HG03280 (cell line): ENCODE measurements around the gene SORCS2.

Experiments used
- ATAC-seq: cut with Tn5 transposase; IDR thresholded peaks from one replicate; pipeline ENCODE4 v1.9.1; 2021; ENCODE audit warnings: mild to moderate bottlenecking, moderate library complexity; ENCODE audit not compliant: unreplicated experiment

Gene SORCS2

DNA sequence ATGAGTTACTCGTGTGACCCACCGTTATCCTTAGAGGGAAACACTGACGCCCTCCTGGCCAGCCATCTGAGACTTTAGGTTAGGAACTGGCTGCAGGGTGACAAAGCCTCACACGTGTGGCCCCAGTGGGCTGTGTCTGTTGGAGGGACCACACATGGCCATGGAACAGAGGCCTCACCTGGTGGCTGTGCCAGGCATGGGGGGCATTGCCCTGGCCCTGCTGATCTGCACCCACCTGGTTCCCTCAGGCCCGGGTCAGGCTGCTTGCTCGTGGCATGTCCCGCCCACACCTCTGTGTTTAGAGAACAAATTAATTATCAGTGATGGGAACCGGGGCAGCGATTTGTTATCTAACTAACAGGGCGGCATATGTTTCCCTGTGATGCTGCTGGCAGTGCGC, 343.3 kb downstream of the SORCS2 start:
- ATAC-seq, result no peak

DNA sequence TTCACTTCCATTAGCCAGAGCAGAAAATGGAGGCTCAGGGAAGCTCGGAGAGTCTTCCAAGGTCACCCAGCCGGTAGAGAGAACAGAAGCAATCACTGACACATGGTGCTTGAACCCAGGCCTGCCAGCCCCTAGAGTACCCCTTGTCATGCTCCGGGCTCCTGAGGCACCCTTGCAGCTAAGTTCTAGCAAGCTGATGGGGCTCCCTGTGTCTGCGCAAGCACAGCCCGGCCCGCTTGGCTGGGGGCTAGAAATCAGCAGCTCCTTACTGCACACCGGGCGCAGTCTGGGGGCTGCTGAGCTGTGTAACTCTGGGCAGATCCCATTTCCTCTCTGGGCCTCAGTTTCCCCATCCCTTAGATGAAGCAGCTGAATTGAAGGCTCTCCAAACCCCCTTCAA, 344.5 kb downstream of the SORCS2 start:
- ATAC-seq, result no peak

DNA sequence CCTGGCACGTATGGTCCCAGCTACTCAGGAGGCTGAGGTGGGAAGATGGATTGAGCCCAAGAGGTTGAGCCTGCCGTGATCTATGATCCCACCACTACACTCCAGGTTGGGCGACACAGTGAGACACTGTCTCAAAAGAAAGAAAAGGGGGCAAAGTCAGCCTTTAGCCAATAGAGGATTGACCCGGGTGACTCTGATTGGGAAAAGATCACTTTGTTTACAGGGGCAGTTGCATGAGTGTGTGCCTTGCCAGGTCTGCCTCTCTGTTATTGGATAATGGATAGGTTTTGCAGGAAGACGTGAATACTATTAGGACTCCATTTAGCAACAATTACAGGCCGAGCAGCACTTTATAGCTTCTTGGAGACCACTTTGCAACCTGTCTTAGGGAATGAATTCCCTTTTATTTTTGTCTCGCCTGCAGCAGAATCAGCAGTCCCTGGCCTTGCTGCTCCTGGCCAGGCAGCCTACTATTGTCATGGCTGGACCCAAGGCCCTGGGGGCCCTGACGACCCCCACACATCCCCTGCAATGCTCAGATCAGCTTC, 345.6 kb downstream of the SORCS2 start:
- ATAC-seq, result no peak

DNA sequence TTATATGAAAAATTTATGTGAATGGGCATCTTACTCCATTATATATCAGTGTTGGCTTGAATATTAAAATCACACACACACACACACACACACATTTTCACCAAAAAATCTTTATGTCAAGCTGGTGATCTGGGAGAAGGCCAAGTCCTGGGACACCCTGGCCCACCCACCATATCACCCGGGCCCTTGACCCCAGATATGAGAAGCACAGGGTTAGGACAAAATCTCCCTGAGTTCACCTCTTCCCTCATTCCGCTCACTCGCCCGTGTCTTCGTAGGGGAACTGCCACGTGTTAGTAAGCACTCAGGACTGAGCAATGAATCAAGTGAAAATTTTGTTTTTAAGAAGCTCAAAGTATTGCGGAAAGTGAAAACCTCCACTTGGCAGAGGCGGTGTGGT, 346.2 kb downstream of the SORCS2 start:
- no peak for ATAC-seq

DNA sequence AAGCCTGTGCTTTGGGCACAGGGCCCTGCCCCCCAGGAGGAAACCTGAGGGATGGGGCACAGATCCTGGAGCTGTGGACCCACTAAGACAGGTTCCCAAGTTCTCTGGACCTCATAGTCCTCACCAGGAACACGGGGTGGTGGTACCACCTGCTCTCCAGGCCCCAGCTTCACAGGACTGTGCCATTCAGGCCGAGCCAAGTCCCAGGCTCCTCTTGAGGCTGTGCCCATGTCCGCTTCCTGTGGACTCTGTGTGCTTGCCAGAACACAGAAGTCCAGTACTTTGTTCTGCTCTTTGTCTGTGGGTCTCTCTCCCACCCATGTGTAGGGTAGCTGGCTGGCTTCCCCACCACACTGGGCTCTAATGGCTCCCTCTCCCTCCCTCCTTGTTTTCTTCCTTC, 346.8 kb downstream of the SORCS2 start:
- no peak for ATAC-seq

DNA sequence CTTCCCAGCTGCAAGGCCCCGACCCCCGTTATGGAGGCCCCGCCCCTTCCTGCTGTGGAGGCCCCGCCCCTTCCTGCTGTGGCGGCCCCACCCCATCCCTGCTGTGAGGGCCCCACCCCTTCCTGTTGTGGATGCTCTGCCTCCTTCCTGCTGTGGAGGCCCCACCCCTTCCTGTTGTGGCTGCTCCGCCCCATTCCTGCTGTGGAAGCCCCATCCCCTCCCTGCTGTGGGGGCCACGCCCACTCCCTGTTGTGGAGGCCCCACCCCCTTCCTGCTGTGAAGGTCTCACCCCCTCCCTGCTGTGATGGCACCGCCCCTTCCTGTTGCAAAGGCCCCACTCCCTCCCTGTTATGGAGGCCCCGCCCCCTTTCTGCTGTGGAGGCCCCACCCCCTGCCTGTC, 347.3 kb downstream of the SORCS2 start:
- no peak for ATAC-seq

DNA sequence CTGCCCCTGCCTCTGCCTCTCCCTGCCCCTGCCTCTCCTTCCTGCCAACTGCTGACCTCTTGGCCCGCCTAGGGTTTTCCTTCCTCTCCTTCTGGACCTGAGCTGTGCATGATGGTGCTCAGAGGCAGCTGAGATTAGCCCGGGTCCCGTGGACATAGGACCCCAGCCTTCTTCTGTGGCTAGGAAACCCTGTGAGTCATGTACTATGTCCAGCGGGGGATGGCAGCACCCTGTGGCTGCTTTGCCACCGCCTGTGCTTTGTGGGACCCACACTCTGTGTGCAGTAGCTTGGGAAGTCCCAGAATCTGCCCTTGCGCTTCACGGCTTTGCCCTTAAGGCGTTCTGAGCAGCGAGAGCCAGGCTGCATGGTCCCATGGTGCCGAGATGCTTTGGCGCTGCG, 347.9 kb downstream of the SORCS2 start:
- ATAC-seq, result no peak

DNA sequence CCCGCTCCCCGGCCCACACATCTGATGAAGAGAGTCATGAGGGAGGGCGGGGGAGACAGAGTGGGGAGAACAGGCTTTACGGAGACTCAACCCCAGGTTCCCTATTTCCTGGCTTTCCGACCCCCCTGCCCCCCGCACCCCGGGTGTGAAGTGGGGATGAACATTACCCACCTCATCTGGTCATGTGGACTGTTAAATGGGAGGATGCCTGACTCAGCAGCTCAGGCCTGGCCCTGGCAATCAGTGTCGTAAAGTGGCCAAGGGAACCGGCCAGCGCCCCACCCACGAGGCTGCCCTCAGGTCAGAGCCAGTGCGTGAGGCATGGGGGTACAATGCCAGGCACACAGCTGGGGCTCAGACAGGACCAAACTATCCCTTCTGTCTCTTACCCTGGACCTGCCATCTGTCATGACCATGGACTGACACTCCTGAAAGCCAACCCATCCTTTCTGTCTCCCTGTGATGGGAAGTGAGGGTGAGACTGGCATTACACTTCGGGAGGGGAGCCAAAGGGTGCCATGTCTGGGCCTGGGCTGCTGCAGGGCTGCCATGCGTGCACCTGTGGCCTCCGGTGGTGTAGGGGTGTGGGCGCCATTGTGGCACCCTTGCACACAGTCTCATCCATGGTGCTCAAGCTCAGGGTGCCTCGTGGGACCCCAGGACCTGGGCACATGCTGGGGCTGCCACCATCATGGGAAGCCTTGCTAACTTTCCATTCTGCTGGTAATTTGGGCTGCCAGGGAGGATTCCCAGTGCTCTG, 348.5 kb downstream of the SORCS2 start:
- no peak for ATAC-seq

DNA sequence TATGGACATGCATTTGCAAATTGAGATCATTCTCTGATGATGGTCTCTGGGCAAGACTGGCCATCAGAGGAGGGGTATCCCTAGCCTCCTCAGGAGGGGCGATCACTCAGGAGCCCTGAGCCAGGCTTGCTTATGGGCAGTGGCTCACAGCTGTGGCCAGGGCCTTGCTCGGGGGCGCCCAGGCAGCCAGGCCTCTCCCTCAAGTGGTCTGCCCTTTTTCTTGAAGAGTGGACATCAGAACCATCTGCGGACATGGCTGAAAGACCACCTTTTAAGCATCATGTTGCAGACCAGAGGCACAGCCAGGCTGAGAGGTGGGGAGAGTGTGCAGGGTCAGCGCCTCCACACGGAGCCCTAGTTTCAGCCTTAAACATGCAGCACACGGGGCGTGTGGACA, 349.1 kb downstream of the SORCS2 start:
- no peak for ATAC-seq

DNA sequence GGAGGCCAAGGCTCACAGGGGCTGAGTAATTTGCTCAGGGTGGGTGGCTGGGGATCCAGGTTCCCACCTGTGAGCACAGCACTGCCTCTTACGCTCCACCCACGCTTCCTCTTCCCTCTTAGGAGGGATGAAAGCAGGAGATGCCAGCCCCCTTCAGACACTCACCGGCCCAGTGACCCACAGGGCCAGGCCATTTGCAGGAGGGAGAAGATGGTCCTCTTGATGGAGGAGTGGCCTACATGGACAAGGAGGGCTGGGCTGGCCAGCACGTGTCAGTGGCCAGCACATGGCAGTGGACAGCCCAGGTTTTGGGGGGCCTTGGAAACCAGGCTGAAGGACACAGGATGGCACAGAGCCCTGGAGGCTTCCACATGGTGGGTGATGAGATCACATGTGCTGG, 350.4 kb downstream of the SORCS2 start:
- no peak for ATAC-seq

DNA sequence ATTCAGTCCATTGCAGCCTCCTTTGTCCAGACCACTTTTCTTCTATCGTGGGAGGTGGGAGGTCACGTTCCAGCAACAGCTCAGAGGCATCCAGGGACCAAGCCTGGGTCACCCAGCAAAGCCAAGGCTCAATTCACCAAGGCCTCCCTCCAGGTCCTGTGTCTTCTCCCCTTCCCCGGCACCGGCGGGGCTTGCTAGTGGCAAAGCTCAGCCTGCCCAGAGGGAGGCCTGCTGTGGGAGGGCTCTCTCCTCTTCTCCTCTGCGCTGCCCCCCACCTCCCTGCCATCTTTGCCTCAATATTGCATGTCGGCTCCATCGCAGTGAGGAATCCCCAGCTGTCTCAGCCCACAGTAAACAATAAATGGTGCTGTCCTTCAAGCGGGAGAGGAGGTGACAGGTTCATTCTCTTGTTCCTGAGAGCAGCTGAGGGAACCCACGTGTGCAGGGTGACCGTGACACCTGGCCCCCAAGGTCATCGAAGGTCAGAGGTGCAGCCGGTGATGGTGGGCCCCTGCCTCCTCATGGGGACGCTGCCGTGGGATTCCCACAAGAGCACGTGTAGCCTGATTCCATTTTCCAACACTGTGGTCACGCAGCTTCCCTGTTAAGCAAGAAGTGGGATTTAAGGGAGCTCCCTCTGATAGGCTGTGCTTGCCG, 353.9 kb downstream of the SORCS2 start:
- ATAC-seq, result no peak

DNA sequence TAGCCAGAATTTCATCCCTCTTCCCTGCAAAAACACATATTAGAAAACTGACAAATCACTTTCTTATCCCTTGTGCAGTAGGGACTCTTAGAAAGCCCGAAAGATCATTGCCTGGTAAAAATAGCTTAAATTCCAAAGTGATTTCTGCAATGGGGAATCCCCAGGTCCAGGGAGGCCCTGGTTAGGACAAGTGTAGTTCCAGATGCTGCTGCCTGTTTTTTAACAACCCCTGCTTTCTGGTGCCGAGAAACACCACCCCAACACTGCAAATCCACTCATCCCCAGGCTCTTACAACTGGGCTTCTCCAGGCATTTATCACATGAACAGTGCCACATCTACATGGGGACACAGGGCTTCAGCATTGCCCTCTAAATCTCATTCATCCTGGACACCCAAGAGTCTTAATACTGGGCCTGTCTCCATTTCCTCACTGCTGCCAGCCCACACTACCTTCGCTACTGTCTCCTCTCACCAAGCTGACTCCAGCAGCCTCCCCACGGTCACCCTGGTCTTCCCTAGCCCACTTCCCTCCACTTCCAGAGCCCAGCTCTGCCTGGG, 354.6 kb downstream of the SORCS2 start:
- no peak for ATAC-seq

DNA sequence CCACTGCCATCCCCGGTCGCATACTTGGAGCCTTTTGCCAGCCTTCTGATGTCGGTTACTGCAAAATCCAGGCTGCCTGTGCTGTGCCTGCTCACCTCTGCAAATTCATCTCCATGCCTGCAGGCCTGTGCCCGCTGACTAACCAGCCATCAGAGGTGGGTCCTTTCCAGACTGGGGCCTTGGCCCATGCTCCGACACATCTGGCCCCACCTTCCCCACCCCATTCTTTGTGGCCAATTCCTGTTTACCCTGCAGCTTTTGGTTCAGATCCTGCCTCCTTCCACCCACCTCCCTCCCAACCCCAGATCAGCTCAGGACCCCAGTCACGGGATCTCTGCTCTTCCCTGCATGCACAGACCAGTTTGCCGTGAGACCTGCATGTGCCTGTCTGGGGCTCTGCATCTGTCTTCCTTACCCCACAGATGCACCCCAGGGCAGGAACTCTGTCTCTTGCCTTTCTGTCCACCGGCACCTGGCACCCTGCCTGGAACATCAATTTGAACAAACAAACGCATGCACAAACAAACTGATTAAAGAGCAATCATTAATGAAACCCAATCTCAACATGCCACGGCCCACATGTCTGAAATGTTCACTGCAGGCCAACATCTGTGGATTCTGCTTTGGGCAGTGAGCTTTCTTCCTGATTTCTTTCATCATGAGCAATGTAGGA, 355.2 kb downstream of the SORCS2 start:
- ATAC-seq, result no peak

DNA sequence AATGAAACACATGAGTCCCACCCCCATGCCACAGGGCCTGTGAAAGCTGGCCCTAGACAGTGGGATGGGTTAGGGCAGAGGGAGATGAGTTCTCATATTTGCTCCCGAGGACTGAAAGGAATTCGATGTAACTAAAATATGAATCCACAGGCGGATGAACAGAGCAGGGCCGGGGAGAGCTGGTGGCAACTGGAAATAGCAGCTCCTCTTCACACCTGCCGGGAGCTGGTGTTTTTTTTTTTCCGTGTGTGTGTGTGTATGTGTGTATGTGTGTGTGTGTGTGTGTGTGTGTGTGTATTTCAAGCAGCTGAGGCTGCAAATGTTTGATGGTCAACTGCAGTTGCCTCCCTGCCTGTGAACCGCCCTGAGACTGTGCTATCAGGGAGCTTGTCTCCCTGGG, 357.5 kb downstream of the SORCS2 start:
- no peak for ATAC-seq

DNA sequence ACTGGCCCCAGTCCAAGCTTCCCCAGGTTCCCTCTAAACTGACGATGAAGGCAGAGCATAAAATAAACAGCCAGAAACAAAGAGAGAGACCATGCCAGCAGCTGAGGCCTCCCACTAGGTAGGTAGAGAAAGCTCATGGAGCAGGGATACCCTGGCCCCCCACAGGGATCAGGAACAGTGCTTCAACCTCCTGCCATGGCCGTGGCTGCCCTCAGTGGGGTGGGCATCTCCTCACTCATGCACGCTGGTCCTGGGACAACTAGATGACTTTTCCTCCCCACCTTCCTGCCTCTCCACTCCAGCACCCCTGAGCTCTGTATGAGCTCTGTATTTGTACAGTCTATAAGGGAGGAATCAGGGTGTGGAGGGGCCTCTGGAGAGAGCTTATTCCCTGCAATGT, 360.1 kb downstream of the SORCS2 start:
- no peak for ATAC-seq

DNA sequence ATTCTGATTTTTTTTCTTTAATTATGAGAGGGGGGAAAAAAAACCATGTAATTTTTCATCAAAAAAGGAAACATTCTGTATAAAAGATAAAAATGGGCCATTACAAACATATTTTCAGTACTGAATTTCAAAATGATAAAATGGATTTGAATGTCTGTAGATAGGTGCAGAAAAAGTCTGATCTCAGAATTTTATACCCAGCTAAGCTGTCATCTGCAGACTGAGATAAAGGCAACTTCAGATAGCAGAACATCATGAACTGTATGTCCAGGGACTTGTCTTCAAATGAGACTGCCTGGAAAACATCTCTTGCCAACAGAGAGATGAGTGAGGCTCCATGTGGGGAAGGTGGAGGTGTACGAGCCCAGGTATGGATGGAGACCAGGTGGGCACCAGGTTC, 360.9 kb downstream of the SORCS2 start:
- no peak for ATAC-seq

DNA sequence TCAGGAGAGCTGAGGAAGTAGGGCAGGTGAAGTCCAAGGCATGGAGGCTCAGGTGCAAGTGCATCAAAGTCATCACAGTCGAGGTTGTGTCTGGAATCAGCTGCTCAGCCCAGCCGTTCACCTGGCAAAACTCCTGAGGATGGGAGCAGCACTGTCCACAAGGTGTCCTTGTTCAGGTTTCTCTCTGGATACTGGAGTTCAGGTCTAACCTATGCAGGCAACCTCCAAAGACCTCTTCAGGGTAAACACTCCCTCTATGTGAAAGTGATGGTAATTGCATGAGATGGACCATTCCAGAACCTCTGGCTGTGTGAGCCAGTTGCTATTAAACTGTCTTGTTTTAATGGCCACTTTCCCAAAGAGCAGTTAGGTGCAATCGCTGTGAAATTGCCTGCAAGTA, 362.6 kb downstream of the SORCS2 start:
- ATAC-seq, result no peak

DNA sequence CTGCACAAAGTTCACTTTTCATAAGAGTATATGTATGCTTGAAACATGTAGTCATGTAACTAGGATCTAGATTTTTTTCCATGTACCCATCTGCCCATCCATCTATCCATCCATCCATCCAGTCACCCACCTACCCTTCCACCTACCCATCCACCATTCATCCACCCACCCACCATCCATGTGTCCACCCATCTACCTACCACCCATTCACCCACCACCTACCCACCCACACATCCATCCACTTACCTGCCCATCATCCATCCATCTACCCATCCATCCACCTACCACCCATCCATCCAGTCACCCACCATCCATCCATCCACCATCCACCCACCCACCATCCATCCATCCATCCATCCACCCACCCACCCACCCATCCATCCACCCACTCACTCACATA, 364.2 kb downstream of the SORCS2 start:
- ATAC-seq, result no peak

DNA sequence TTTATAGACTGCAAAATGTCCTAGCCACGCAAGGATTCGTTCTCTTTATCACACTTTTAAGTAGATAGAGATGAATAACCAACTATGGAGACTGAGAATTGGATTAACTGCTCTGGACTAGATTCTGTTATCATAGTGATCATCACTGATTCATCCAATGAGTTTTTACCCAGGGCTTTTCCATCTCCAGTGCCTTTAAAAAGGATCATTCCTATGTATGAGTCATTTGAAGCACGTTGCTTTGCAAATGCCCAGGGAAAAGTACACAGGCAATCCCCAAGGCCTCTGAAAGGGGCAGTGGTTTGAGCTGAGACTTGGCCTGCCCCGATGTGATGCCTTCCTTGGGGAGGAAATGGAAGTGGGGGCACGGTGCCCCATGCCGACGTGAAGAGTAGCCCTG, 365.1 kb downstream of the SORCS2 start:
- ATAC-seq, result no peak

DNA sequence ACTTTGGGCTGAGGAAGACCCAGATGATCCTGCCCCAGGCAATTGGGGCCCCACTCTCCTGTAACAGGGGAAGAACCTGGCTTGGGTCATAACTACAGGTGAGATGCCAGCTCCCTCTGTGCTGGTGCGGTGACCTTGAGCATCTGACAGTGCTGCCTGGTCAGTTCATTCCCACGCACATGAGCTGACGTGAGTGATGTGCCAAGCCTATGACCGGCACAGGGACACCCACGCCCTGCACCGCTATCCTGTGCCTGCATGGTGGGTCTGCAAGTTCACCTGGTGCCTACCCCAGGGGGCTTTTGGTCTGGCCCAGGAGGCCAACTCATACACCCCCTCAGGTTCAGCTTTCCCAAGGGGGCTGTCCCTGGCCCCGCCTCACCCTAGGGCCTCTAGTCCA, 366.1 kb downstream of the SORCS2 start:
- no peak for ATAC-seq

DNA sequence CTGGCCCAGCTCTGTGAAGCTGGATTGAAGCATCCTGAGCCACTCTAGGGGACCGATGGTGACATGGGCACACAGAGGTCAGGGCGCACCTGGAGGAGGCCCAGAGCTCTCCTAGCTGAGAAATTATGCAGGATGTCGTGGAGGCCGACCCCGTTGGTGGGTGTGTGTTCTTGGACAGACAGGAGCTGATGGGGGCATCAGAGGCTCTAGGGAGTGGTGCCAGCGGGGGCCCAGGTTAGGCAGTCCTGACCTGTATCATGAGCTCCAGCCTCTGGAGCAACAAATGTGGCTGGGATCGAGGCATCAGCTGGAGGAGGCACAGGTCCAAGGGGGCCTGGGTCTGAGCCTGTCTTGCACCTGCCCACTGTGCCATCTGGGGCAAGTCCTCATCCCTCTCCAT, 367.0 kb downstream of the SORCS2 start:
- no peak for ATAC-seq
